Ureter (tissue), 1 donor: ENCODE data around the gene TXNRD2. TPM values are rescaled to one million over a fixed set of nuclear protein-coding genes. Genes with fewer than 3 reads are reported as not detected.

Experiments
- total RNA-seq: library from RNA; stranded (reverse); gene quantifications from one replicate; pipeline ENCODE4 v1.2.4, GENCODE V29; 2023
- donor health status: DM: yes; HTN: yes; CAD: no.

The TXNRD2 gene
- total RNA-seq, 1 donor from 2014 or later: 41.6 TPM

Other genes with a start within 250 kb of the TXNRD2 start
- 26.7 TPM for gene SEPTIN5, start 227.3 kb downstream of the TXNRD2 start, total RNA-seq
- 2.1 TPM for gene GP1BB, start 218.3 kb downstream of the TXNRD2 start, total RNA-seq
- 13.0 TPM for gene TBX1, start 181.0 kb downstream of the TXNRD2 start, total RNA-seq
- 6.0 TPM for gene GNB1L, start 86.9 kb downstream of the TXNRD2 start, total RNA-seq
- gene RTL10, start 86.9 kb downstream of the TXNRD2 start, total RNA-seq: 28.6 TPM
- 202 TPM for gene COMT, start within 50 bp of the TXNRD2 start, total RNA-seq
- gene ARVCF, start 75.0 kb upstream of the TXNRD2 start, total RNA-seq: 11.5 TPM
- gene TANGO2, start 79.3 kb upstream of the TXNRD2 start, total RNA-seq: 28.8 TPM
- gene DGCR8, start 138.4 kb upstream of the TXNRD2 start, total RNA-seq: 49.0 TPM
- 106 TPM for gene RANBP1, start 174.3 kb upstream of the TXNRD2 start, total RNA-seq
- gene TRMT2A, start 175.4 kb upstream of the TXNRD2 start, total RNA-seq: 81.8 TPM
- 64.2 TPM for gene ZDHHC8, start 190.0 kb upstream of the TXNRD2 start, total RNA-seq
- 2.6 TPM for gene CCDC188, start 209.2 kb upstream of the TXNRD2 start, total RNA-seq